Measurements from ENCODE around the gene ABCC4. TPM values are rescaled to one million over a fixed set of nuclear protein-coding genes. Genes with fewer than 3 reads are reported as not detected.

ABCC4 gene
- total RNA-seq, 1 experiment from 2014 or later, result 52.0 TPM

DNA sequence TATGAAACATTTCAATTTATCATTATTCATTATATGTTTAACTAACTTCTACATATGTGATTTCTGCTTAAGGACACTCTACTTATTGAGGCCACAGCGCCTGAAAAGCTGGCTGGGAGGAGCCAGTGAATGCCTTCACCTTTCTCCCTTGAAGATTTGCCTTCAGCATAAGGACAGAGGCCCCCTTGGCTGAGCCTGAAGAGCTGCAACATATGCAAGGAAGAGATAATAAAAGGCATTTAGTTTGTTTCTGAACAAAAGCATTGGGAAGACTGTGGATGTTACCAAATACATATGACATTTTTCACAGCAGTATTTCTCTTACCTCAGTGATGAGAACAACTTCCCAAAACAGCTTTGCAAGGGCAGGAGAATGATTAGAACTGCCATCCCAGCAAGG is 92.1 kb downstream of the ABCC4 start:
- Histone ChIP-seq H3K27ac (ENCODE audit: low read depth, low read length, poor library complexity, severe bottlenecking) (no peak overlapping the region), H3K36me3 (ENCODE audit: insufficient read depth, low read length, poor library complexity, severe bottlenecking) (peaks cover 4% of the 10 kb centered on the region), H3K4me3 (ENCODE audit: low read depth, low read length, poor library complexity, severe bottlenecking) (no peak overlapping the region), H3K27me3 (replicated peaks; ENCODE audit: insufficient read depth, low read depth, low read length, poor library complexity) (no peaks in the 10 kb centered on the region), H3K9me3 (ENCODE audit: low read depth, low read length, poor library complexity, severe bottlenecking) (no peaks in the 10 kb centered on the region), H3K4me1 (ENCODE audit: insufficient read depth, low read length, poor library complexity, severe bottlenecking) (no peaks in the 10 kb centered on the region)
- intact Hi-C loops (cut with micrococcal nuclease; ENCODE audit: unreplicated experiment), result no loop called here
- DNase-seq (ENCODE audit: low spot score), result no peak
- TF ChIP-seq, protein P1, sequence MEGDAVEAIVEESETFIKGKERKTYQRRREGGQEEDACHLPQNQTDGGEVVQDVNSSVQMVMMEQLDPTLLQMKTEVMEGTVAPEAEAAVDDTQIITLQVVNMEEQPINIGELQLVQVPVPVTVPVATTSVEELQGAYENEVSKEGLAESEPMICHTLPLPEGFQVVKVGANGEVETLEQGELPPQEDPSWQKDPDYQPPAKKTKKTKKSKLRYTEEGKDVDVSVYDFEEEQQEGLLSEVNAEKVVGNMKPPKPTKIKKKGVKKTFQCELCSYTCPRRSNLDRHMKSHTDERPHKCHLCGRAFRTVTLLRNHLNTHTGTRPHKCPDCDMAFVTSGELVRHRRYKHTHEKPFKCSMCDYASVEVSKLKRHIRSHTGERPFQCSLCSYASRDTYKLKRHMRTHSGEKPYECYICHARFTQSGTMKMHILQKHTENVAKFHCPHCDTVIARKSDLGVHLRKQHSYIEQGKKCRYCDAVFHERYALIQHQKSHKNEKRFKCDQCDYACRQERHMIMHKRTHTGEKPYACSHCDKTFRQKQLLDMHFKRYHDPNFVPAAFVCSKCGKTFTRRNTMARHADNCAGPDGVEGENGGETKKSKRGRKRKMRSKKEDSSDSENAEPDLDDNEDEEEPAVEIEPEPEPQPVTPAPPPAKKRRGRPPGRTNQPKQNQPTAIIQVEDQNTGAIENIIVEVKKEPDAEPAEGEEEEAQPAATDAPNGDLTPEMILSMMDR (conservative IDR thresholded peaks at IDR 0.05; ENCODE audit: low read depth, low read length), result no peak
- no peak for TF ChIP-seq EZH2 (IDR thresholded peaks at IDR 0.05; ENCODE audit: borderline replicate concordance, low read depth, low read length, poor library complexity, severe bottlenecking)
- no TSS peak for BruUV-seq (replicated peaks)
- CTCF ChIA-PET, result no interaction called here
- POLR2A ChIA-PET (ENCODE audit: low non-redundant PET), result no interaction called here

DNA sequence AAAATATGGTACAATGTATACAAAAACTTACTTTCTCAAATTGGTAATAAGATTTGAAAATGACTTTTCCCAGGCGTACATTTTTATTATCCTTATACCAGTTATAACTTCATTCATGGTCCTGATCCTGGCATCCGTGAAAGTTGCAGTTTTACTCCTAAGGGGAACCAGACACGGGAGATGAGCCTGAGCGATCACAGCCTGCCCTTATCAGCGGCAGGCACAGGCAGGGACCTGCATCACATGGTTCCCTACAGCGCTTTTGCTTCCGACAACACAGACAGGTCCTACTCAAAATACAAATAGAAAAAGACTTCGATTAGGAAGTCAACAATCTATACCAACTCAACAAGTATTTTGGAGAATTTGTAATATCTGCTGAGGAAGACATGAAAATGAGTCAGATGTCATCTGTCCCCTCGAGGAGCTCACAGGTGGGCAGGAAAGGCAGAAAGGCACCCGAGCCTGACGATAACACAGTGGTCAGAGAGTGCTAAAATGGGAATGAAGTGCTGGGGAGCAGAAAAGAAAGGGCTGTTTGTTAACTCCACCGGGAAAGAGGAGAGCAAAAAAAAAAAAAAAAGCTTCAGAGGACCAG is 93.4 kb downstream of the ABCC4 start:
- Histone ChIP-seq H3K4me1 (ENCODE audit: insufficient read depth, low read length, poor library complexity, severe bottlenecking) (no peaks in the 10 kb centered on the region), H3K27ac (ENCODE audit: low read depth, low read length, poor library complexity, severe bottlenecking) (no peak overlapping the region), H3K9me3 (ENCODE audit: low read depth, low read length, poor library complexity, severe bottlenecking) (no peaks in the 10 kb centered on the region), H3K4me3 (ENCODE audit: low read depth, low read length, poor library complexity, severe bottlenecking) (no peak overlapping the region), H3K27me3 (replicated peaks; ENCODE audit: insufficient read depth, low read depth, low read length, poor library complexity) (no peaks in the 10 kb centered on the region), H3K36me3 (ENCODE audit: insufficient read depth, low read length, poor library complexity, severe bottlenecking) (peaks cover 4% of the 10 kb centered on the region)
- TF ChIP-seq, protein P1 (conservative IDR thresholded peaks at IDR 0.05; ENCODE audit: low read depth, low read length), result no peak
- no peak for TF ChIP-seq EZH2 (IDR thresholded peaks at IDR 0.05; ENCODE audit: borderline replicate concordance, low read depth, low read length, poor library complexity, severe bottlenecking)
- no TSS peak for BruUV-seq (replicated peaks)
- CTCF ChIA-PET, result interaction anchor here (0.9 kb wide), 1 partner anchor 16 kb away, joined by 3 read pairs; no protein-coding TSS in a partner anchor
- intact Hi-C loops (cut with micrococcal nuclease; ENCODE audit: unreplicated experiment), result no loop called here
- no peak for DNase-seq (ENCODE audit: low spot score)
- POLR2A ChIA-PET (ENCODE audit: low non-redundant PET), result no interaction called here

DNA sequence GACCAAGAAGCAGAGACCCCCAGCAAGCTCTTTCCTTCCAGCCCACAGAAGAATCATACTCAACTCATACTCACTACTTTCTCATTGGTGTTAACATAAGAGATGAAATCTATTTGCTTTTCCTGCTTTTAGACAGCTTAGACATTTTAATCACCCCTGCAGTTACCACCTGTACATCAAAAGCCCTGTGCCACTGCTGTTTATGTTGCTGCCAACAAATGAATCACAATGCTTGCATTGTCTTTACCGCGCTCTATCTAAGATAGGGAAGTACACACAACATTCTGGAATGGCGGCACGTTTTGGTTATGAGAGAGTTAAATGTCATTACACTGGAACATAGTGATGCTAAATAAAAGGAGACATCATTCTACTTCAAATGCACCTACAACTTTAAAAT is 95.1 kb downstream of the ABCC4 start:
- DNase-seq (ENCODE audit: low spot score), result no peak
- intact Hi-C loops (cut with micrococcal nuclease; ENCODE audit: unreplicated experiment), result no loop called here
- Histone ChIP-seq H3K36me3 (ENCODE audit: insufficient read depth, low read length, poor library complexity, severe bottlenecking) (peaks cover 4% of the 10 kb centered on the region), H3K9me3 (ENCODE audit: low read depth, low read length, poor library complexity, severe bottlenecking) (no peaks in the 10 kb centered on the region), H3K27ac (ENCODE audit: low read depth, low read length, poor library complexity, severe bottlenecking) (no peak overlapping the region), H3K4me1 (ENCODE audit: insufficient read depth, low read length, poor library complexity, severe bottlenecking) (no peaks in the 10 kb centered on the region), H3K27me3 (replicated peaks; ENCODE audit: insufficient read depth, low read depth, low read length, poor library complexity) (no peaks in the 10 kb centered on the region), H3K4me3 (ENCODE audit: low read depth, low read length, poor library complexity, severe bottlenecking) (no peak overlapping the region)
- ChIA-PET POLR2A (ENCODE audit: low non-redundant PET) (no interaction called here), CTCF (no interaction called here)
- TF ChIP-seq EZH2 (IDR thresholded peaks at IDR 0.05; ENCODE audit: borderline replicate concordance, low read depth, low read length, poor library complexity, severe bottlenecking), result no peak
- TF ChIP-seq, protein P1 (conservative IDR thresholded peaks at IDR 0.05; ENCODE audit: low read depth, low read length), result no peak
- BruUV-seq (replicated peaks), result no TSS peak

Data from A673 (cell line).